Activated CD8-positive, alpha-beta T cell treated with anti-CD3 and anti-CD28 coated beads, Interleukin-2, amount 10 ng/mL, durations not matched to agents 7 days and 5 days (primary cell): ENCODE measurements around the gene TCHP. TPM values are rescaled to one million over a fixed set of nuclear protein-coding genes. Genes with fewer than 3 reads are reported as not detected.
A peak's percentile ranks its signal among the peaks of the same experiment; 100 is the strongest.

Source experiments
- ATAC-seq: fragments of 150-1000 bp; cut with Tn5 transposase; one replicate; pipeline ENCODE4 v1.10.0; 2021; ENCODE audit warnings: moderate library complexity
- CTCF ChIA-PET: fragments of 350-600 bp; sonication (Branson Sonifier 250); formaldehyde crosslinking; loops from one replicate; lab custom pipeline; 2021; ENCODE audit warnings: antibody characterized with exemption; lab: Charles Lee
- POLR2A ChIA-PET: fragments of 350-600 bp; sonication (Branson Sonifier 250); formaldehyde crosslinking; loops from one replicate; lab custom pipeline; 2021; ENCODE audit warnings: antibody characterized with exemption; lab: Charles Lee
- DNase-seq: peaks from one replicate; pipeline ENCODE4 v3.0.0-alpha.2; 2020
- H3K27ac Mint-ChIP-seq: one replicate; pipeline ENCODE4 v1.8.0; 2021; ENCODE audit warnings: mild to moderate bottlenecking, mixed read lengths
- H3K27me3 Mint-ChIP-seq: one replicate; pipeline ENCODE4 v1.8.0; 2021; ENCODE audit warnings: low read depth, mixed read lengths
- H3K36me3 Mint-ChIP-seq: one replicate; pipeline ENCODE4 v1.8.0; 2021; ENCODE audit warnings: low read depth, mixed read lengths
- H3K4me1 Mint-ChIP-seq: one replicate; pipeline ENCODE4 v1.8.0; 2021; ENCODE audit warnings: low read depth, mixed read lengths
- H3K4me3 Mint-ChIP-seq: one replicate; pipeline ENCODE4 v1.8.0; 2021; ENCODE audit warnings: mild to moderate bottlenecking, mixed read lengths
- H3K9me3 Mint-ChIP-seq: one replicate; pipeline ENCODE4 v1.8.0; 2022; ENCODE audit warnings: mixed read lengths; ENCODE audit not compliant: insufficient read depth
- total RNA-seq, 2 experiments: library from RNA; stranded (reverse); gene quantifications; one replicate each; pipeline ENCODE4 v1.2.3, GENCODE V29; 2021

The TCHP gene
- total RNA-seq, 2 experiments from 2014 or later = 31.0 to 33.3 TPM

DNA sequence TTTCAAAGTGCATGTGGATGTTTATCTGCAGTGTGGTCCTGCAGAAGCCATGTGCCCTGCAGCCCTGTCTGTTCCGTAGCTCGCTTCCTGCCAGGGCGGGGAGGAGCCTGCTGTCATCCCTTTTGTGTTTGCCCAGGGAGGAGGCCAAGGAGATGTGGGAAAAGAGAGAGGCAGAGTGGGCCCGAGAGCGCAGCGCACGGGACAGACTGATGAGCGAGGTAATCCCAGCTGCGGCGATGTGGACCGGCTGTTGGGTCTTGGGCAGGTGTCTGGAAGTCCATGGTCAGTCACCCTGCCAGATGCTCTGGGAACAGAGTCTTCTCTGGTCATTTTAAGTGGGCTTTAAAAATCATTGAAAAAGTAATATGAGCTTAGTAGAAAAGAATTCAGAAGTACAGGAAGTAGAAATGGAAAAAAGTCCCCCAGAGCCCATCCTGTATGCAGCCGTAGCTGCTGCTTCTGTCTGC lies 12.8 kb downstream of the TCHP start:
- ChIA-PET CTCF (no interaction called here), POLR2A (no interaction called here)
- H3K36me3 Mint-ChIP-seq = peaks cover 67% of the 10 kb centered on the region
- ATAC-seq (no peak), DNase-seq (no peak)
- no peaks in the 10 kb centered on the region for H3K9me3 Mint-ChIP-seq
- H3K4me1 Mint-ChIP-seq = no peaks in the 10 kb centered on the region
- H3K27ac Mint-ChIP-seq = no peak overlapping the region
- no peaks in the 10 kb centered on the region for H3K27me3 Mint-ChIP-seq
- no peak overlapping the region for H3K4me3 Mint-ChIP-seq

DNA sequence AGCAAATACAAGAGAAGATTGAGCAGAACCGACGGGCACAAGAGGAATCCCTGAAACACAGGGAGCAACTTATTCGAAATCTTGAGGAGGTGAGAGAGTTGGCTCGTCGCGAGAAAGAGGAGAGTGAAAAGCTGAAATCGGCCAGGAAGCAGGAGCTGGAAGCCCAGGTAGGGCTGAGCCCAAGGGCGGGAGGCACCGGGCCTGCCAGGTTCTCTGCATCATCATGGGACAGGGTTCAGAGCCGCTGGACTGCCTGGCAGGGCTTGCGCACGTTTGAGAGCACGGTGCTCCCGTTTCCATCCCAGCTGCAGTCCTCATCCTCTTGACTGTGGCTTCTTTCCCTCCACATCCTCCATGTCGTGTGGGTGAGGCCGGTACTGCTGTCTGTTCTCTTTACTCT lies 14.4 kb downstream of the TCHP start:
- ChIA-PET CTCF (interaction anchor here (0.8 to 1.0 kb wide), 3 partner anchors 14 to 61 kb away, joined by 3 read pairs; no protein-coding TSS in a partner anchor), POLR2A (no interaction called here)
- H3K27ac Mint-ChIP-seq = no peak overlapping the region

DNA sequence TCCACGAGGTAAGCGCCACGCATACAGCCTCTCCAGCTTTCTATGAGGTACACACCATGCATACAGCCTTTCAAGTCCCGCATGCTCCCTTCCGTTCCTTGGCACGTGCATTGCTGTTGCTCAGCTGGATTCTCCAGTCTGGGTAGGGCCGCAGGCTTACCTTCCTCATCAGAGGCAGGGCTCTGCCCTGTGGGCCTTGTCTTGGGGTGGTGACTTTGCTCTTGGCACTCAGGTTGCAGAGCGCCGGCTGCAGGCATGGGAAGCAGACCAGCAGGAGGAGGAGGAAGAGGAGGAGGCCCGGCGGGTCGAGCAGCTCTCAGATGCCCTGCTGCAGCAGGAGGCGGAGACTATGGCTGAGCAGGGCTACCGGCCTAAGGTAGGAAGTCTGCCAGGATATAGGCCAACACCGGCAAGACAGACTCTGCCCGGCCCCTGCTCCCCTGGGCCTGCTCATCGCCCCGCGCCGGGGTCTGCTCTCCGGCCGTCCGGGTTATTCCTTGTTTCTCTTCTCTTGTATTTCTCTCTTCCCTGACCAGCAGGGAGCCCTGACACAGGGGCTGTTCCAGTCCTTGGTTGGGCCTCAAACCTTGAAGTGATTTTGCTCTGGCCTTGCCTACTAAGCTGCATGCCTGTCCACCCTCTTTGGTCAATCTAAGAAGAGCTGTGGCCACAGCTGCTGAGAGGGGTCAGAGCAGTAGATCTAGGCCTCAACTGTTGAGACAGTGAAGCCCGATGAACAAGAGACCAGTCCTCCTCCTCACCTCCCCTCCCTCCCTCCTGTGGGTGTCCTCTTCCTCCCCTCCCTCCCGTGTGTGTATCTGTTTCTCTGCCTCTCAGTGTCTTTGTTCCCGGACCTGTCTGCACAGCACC lies 15.3 kb downstream of the TCHP start:
- H3K9me3 Mint-ChIP-seq = no peaks in the 10 kb centered on the region
- no peaks in the 10 kb centered on the region for H3K4me1 Mint-ChIP-seq
- no peak overlapping the region for H3K4me3 Mint-ChIP-seq
- no peak for DNase-seq
- no peak overlapping the region for H3K27ac Mint-ChIP-seq
- no peak for ATAC-seq
- peaks cover 68% of the 10 kb centered on the region for H3K36me3 Mint-ChIP-seq
- ChIA-PET CTCF (interaction anchor here (0.8 to 1.0 kb wide), 3 partner anchors 13 to 62 kb away, joined by 3 read pairs; no protein-coding TSS in a partner anchor), POLR2A (no interaction called here)
- H3K27me3 Mint-ChIP-seq = no peaks in the 10 kb centered on the region

More for the DNA sequence above, 14.4 kb downstream of the TCHP start:
- no peak overlapping the region for H3K4me3 Mint-ChIP-seq
- no peaks in the 10 kb centered on the region for H3K4me1 Mint-ChIP-seq
- DNase-seq (no peak), ATAC-seq (no peak)
- no peaks in the 10 kb centered on the region for H3K9me3 Mint-ChIP-seq
- peaks cover 65% of the 10 kb centered on the region for H3K36me3 Mint-ChIP-seq
- no peaks in the 10 kb centered on the region for H3K27me3 Mint-ChIP-seq

DNA sequence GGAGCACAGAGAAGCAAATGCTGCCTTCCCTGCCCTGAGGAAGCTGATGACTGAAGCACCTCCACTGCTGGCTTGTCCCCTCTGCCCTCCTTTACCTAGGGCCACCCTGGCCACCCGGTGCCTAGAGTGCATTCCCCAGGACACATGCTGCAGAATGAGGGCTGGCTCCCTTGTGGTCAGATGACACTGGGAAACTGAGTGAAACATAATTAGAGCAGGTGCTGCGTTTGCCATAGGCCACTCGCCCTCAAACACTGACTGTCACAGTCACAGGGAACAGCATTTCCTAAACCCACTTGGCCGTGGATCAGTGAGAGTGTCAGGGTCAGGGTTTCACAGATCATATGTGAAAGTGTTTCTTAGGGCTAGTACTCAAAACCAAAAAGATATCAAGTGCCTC lies 16.0 kb downstream of the TCHP start:
- CTCF ChIA-PET = no interaction called here
- ATAC-seq = no peak
- H3K36me3 Mint-ChIP-seq = peaks cover 68% of the 10 kb centered on the region
- H3K27ac Mint-ChIP-seq = peak overlapping the region; percentile 8
- H3K9me3 Mint-ChIP-seq = no peaks in the 10 kb centered on the region
- no peak for DNase-seq
- H3K27me3 Mint-ChIP-seq = no peaks in the 10 kb centered on the region
- no peaks in the 10 kb centered on the region for H3K4me1 Mint-ChIP-seq
- POLR2A ChIA-PET = no interaction called here
- no peak overlapping the region for H3K4me3 Mint-ChIP-seq

DNA sequence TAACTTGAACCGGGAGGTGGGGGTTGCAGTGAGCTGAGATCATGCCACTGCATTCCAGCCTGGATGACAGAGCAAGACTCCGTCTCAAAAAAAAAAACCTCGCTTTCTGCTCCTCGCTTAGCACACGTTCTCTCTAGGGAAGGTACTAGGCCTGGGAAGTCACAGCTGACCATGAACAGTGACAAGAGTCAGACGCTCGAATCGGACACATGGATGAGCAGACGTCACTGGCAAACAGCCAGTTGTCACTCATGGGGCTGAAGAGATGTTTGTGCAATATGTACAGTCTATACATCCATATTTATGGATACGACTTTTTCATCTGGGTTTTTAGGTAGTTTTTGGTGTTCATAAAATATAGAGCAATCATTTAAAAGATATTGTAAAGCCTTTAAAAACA lies 19.4 kb downstream of the TCHP start:
- POLR2A ChIA-PET = no interaction called here
- no peaks in the 10 kb centered on the region for H3K9me3 Mint-ChIP-seq
- H3K27ac Mint-ChIP-seq = no peak overlapping the region
- DNase-seq (no peak), ATAC-seq (no peak)
- H3K4me1 Mint-ChIP-seq = no peaks in the 10 kb centered on the region
- CTCF ChIA-PET = no interaction called here
- no peaks in the 10 kb centered on the region for H3K27me3 Mint-ChIP-seq
- no peak overlapping the region for H3K4me3 Mint-ChIP-seq
- H3K36me3 Mint-ChIP-seq = peaks cover 51% of the 10 kb centered on the region

DNA sequence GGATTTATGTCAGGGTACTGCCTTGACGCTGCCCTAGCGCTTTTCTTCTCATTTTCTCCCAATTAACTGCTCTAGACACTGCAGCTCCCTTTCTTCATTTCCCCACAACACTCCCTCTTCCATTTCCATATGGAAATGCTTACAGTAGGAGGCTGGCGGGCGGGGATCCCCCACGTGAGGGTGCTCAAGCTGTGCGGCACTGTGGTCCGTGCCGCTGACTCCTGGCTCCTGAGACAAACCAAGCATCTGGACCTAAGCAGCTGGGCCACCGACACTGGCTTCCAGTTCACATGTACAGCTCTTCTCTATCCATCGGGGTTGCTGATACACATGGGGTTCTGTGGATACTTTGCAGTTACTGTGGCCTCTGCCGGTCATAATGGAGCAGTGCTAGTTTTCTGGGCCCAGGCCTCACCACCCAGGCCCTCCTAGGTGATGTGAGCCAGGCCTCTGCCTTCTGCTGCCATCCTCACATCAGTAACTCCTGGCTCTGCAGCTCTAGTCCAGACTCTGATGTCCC lies 20.2 kb downstream of the TCHP start:
- H3K9me3 Mint-ChIP-seq = no peaks in the 10 kb centered on the region
- DNase-seq = no peak

DNA sequence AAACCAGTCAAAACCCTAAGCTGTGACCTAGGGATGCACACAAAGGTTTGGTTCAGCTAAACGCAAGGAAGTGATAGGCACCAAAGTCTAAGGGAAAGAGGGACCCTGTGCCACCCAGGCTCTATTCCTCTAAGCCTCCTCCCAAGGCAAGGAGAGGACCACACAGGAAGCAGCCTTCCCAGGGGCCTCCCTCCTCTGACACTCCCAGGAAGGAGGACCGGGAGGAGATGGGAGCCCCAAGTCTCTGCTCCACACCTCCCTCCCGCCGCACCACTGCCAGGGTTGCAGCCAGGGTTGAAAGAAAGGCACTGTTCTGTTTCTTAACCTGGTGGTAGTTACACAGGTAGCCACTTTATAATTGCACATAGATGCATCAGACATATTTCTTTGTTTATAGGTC lies 21.9 kb downstream of the TCHP start:
- DNase-seq = no peak
- ATAC-seq = no peak
- Mint-ChIP-seq H3K4me3 (no peak overlapping the region), H3K9me3 (no peaks in the 10 kb centered on the region), H3K27ac (no peak overlapping the region), H3K4me1 (no peaks in the 10 kb centered on the region), H3K36me3 (peaks cover 29% of the 10 kb centered on the region), H3K27me3 (no peaks in the 10 kb centered on the region)
- ChIA-PET POLR2A (no interaction called here), CTCF (interaction anchor here (0.6 kb wide), 1 partner anchor 72 kb away, joined by 4 read pairs; no protein-coding TSS in a partner anchor)

More for the DNA sequence above, 20.2 kb downstream of the TCHP start:
- Mint-ChIP-seq H3K4me1 (no peaks in the 10 kb centered on the region), H3K27me3 (no peaks in the 10 kb centered on the region), H3K4me3 (no peak overlapping the region), H3K27ac (no peak overlapping the region), H3K36me3 (peaks cover 44% of the 10 kb centered on the region)
- ChIA-PET POLR2A (interaction anchor here (1.0 kb wide), 1 partner anchor 8 kb away, joined by 3 read pairs; no protein-coding TSS in a partner anchor), CTCF (no interaction called here)
- ATAC-seq = no peak

DNA sequence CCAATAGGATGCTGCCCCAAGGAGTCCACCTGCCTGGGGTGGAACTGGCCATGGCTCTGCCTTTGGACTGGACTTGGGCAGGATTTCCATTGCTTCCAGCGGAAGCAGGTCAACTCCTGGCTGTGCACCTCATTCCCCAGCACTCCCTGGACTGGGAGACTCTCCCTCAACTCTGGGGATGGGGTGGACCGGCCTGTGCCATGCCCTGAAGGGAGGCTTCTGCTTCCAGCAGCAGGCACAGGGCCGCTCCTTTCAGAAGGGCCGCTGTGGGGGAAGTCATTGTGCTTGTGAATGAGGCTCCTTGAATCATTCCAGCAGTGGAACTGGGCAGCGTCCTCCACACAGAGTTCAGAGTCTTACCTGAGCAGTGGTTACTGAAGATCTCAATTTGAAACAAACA lies 23.0 kb downstream of the TCHP start:
- ATAC-seq (no peak), DNase-seq (no peak)
- H3K27ac Mint-ChIP-seq = no peak overlapping the region
- H3K4me1 Mint-ChIP-seq = no peaks in the 10 kb centered on the region
- H3K36me3 Mint-ChIP-seq = peaks cover 24% of the 10 kb centered on the region
- ChIA-PET POLR2A (no interaction called here), CTCF (no interaction called here)
- no peaks in the 10 kb centered on the region for H3K27me3 Mint-ChIP-seq
- H3K9me3 Mint-ChIP-seq = no peaks in the 10 kb centered on the region
- H3K4me3 Mint-ChIP-seq = no peak overlapping the region

DNA sequence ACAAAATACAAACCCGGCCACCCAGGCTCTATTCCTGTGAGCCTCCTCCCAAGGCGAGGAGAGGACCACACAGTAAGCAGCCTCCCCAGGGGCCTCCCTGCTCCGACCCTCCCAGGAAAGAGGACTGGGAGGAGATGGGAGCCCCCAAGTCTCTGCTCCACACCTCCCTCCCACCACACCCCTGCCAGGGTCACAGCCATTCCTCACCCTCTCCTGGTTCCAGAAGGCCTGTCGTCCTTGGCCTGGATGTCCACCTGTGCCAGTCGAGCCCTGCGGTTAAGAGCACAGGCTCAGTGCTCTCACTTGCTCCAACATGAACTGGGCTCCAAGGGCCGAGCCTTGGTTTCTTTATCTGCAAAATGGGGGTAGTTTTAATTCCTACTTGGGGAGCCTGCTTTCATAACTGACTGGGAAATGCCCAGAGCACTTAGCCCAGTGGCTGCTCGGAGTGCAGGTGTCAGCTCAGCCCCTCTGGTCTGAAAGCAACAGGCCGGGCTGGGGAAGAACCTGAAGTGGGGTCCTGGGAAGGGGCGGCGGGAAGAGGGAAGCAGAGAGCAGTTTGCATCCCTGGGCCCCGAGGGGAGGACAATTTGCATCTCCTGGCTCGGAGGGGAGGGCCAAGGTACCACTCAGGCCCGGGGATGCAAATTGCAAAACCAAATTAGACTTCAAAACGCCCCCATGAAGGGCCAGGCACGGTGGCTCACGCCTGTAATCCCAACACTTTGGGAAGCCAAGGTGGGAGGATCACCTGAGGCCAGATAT lies 23.6 kb downstream of the TCHP start:
- Mint-ChIP-seq H3K4me3 (no peak overlapping the region), H3K9me3 (no peaks in the 10 kb centered on the region), H3K4me1 (no peaks in the 10 kb centered on the region), H3K36me3 (peaks cover 23% of the 10 kb centered on the region), H3K27me3 (no peaks in the 10 kb centered on the region), H3K27ac (no peak overlapping the region)
- CTCF ChIA-PET = no interaction called here
- no peak for ATAC-seq
- DNase-seq = no peak
- POLR2A ChIA-PET = interaction anchor here (0.6 kb wide), 1 partner anchor 303 kb away, joined by 3 read pairs; no protein-coding TSS in a partner anchor

DNA sequence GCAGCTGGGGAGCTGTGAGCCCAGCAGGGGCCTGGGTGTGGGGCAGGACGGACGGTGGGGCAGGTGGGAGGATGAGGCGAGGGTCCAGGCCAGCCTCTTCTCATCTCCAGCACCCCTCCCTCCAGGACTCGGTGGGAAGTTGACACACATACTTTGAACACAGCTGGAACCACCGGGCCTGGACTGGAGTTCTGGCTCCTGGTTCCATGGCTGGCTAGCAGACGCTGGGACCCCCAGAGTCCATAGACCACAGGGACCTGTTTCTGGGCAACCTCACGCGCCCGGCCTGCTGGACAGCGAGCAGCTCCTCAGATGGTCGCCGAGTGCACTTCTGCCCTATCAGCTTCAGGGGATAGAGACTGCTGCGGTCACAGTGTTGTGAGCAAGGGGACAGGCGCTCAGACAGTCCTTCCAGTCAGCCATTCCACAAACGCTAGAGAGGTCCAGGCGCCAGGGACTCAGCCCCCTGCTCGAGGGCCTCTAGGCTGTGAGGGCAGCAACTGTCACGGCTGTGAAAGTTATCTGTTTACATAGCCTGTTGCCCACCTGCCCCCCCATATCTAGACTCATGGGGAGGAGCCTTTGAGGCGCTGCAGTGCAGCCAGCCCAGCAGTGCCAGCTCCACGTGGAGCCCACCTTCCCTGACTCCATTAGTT lies 25.2 kb downstream of the TCHP start:
- DNase-seq (no peak), ATAC-seq (no peak)
- H3K9me3 Mint-ChIP-seq = no peaks in the 10 kb centered on the region
- ChIA-PET CTCF (interaction anchor here (1.8 kb wide), 1 partner anchor 72 kb away, joined by 7 read pairs; no protein-coding TSS in a partner anchor), POLR2A (no interaction called here)
- no peaks in the 10 kb centered on the region for H3K27me3 Mint-ChIP-seq
- no peak overlapping the region for H3K4me3 Mint-ChIP-seq
- no peak overlapping the region for H3K27ac Mint-ChIP-seq
- peaks cover 13% of the 10 kb centered on the region for H3K36me3 Mint-ChIP-seq
- H3K4me1 Mint-ChIP-seq = no peaks in the 10 kb centered on the region

DNA sequence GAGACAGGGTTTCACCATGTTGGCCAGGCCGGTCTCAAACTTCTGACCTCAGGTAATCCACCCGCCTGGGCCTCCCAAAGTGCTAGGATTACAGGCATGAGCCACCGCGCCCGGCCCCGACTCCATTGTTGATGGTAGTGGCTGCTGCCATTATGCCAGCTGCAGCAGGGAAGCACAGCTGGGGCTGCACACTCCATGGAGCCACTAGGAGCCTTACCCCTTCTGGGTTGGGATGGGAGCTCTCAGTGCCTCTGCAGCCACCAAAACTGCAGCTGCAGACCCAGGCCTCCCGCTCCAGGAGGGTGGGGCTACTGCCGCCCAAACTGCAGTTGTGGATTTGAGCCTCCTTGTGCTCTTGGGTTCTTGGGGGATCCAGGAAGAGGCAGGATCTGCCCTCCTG lies 25.9 kb downstream of the TCHP start:
- POLR2A ChIA-PET = no interaction called here
- no peak for DNase-seq

More for the DNA sequence above, 25.9 kb downstream of the TCHP start:
- Mint-ChIP-seq H3K27ac (no peak overlapping the region), H3K9me3 (no peaks in the 10 kb centered on the region), H3K4me1 (no peaks in the 10 kb centered on the region), H3K27me3 (no peaks in the 10 kb centered on the region), H3K36me3 (peaks cover 6% of the 10 kb centered on the region), H3K4me3 (no peak overlapping the region)
- CTCF ChIA-PET = interaction anchor here (1.1 to 1.8 kb wide), 2 partner anchors 73 to 81 kb away, joined by 3 to 7 read pairs; no protein-coding TSS in a partner anchor
- ATAC-seq = no peak
